HTERT RPE-1 (cell line): Measurements from ENCODE around the gene IFNA1.
"Not testable (repeated sequence)": the region's sequence is repeated elsewhere in the genome, so short reads cannot be mapped to it uniquely, and the experiment has no call there.

Experiments
- in situ Hi-C: fragments of 300-500 bp; cut with MboI; formaldehyde crosslinking; loops from 4 replicates; pipeline ENCODE4 v1.14.3; 2020; ENCODE audit warnings: low sequenced_read_pairs

The IFNA1 gene

GRCh38 chr9:21443849-21444625, 3.8 kb downstream of the IFNA1 start:
- in situ Hi-C loops = no loop called here

- in situ Hi-C loops = not testable (repeated sequence)
These were observed 9.1 kb downstream of the IFNA1 start for GRCh38 chr9:21449312-21449711.

- in situ Hi-C loops = no loop called here
These were observed 10.6 kb downstream of the IFNA1 start for GRCh38 chr9:21450733-21451394.

GRCh38 chr9:21452681-21453080, 12.4 kb downstream of the IFNA1 start:
- in situ Hi-C loops = no loop called here

GRCh38 chr9:21454149-21454548, 13.9 kb downstream of the IFNA1 start:
- in situ Hi-C loops = no loop called here

GRCh38 chr9:21455320-21455719, 15.1 kb downstream of the IFNA1 start:
- in situ Hi-C loops = no loop called here

GRCh38 chr9:21461377-21461776, 21.1 kb downstream of the IFNA1 start:
- in situ Hi-C loops = no loop called here

- in situ Hi-C loops = no loop called here
These were observed 24.9 kb downstream of the IFNA1 start for GRCh38 chr9:21465138-21465537.

- in situ Hi-C loops = no loop called here
These were observed 25.8 kb downstream of the IFNA1 start for GRCh38 chr9:21465859-21466518.

GRCh38 chr9:21470126-21470525, 29.9 kb downstream of the IFNA1 start:
- in situ Hi-C loops = no loop called here

- in situ Hi-C loops = no loop called here
These were observed 33.0 kb downstream of the IFNA1 start for GRCh38 chr9:21473236-21473635.

- in situ Hi-C loops = no loop called here
These were observed 37.2 kb downstream of the IFNA1 start for GRCh38 chr9:21477466-21477865.

GRCh38 chr9:21479152-21479702, 39.0 kb downstream of the IFNA1 start:
- in situ Hi-C loops = no loop called here

- in situ Hi-C loops = no loop called here
These were observed 41.3 kb downstream of the IFNA1 start for GRCh38 chr9:21481470-21482056.

GRCh38 chr9:21482213-21482612, 42.0 kb downstream of the IFNA1 start, which contains the start of gene IFNE:
TSS of gene IFNE (minus strand) at chr9:21482313. CDS start at chr9:21481694, 619 bp downstream.
- in situ Hi-C loops = no loop called here
